ENCODE measurements around the gene NIPAL4.
"Not testable (repeated sequence)": the region's sequence is repeated elsewhere in the genome, so short reads cannot be mapped to it uniquely, and the experiment has no call there.

The NIPAL4 gene

GRCh38 chr5:157459715-157460599 is at the start of gene NIPAL4:
TSS of gene NIPAL4 (plus strand) at chr5:157460213. CDS start at chr5:157460321, 108 bp downstream.
- DNase-seq (ENCODE audit: low read depth in 2 of 2): no peak

- no peak for DNase-seq (ENCODE audit: low read depth in 2 of 2)
Observed at GRCh38 chr5:157415838-157416237, 44.2 kb upstream of the NIPAL4 start.

DNA sequence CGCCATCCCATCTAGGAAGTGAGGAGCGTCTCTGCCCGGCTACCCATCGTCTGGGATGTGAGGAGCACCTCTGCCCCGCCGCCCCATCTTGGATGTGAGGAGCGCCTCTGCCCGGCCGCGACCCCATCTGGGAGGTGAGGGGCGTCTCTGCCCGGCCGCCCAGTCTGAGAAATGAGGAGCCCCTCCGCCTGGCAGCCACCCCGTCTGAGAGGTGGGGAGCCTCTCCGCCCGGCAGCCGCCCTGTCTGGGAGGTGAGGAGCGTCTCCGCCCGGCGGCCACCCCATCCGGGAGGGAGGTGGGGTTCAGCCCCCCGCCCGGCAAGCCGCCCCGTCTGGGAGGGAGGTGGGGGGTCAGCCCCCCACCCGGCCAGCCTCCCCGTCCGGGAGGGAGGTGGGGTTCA is 40.5 kb upstream of the NIPAL4 start:
- not testable (repeated sequence) for DNase-seq (ENCODE audit: low read depth in 2 of 2)

DNA sequence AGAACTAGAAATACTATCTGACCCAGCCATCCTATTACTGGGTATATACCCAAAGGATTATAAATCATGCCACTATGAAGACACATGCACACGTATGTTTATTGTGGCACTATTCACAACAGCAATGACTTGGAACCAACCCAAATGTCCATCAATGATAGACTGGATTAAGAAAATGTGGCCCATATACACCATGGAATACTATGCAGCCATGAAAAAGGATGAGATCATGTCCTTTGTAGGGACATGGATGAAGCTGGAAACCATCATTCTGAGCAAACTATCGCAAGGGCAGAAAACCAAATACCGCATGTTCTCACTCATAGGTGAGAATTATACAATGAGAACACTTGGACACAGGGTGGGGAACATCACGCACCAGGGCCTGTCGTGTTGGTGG is 30.1 kb upstream of the NIPAL4 start:
- DNase-seq (ENCODE audit: low read depth in 2 of 2): not testable (repeated sequence)

DNA sequence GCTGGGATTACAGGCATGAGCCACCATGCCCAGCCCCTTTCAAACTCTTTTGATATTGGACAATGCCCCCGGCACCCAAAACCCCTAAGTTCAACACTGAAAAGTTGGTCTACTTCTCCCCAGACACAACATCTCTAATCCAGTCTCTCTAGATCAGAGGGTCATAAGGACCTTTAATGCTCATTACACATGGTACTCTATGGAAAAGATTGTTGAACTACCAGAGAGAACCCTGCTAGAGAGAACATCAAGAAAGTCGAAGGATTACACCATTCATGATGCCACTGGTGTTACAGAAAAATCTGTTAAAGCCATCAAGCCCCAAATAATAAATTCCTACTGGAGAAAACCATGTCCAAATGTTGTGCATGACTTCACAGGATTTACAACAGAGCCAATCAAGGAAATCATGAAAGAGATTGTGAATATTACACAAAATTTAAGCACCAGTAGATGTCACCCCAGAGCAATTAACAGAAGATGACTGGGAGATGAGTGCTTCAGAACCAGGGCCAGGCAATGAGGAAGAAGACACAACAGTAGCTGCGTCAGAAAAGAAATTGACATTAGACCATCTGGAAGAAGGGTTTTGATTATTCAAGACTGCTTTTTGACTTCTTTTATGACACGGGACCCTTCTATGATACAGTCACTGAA is 28.3 kb upstream of the NIPAL4 start:
- peak in 1 of 2 donors; percentile 4 for DNase-seq (ENCODE audit: low read depth in 2 of 2)

- DNase-seq (ENCODE audit: low read depth in 2 of 2): no peak
Observed at GRCh38 chr5:157434096-157434495, 25.9 kb upstream of the NIPAL4 start.

DNA sequence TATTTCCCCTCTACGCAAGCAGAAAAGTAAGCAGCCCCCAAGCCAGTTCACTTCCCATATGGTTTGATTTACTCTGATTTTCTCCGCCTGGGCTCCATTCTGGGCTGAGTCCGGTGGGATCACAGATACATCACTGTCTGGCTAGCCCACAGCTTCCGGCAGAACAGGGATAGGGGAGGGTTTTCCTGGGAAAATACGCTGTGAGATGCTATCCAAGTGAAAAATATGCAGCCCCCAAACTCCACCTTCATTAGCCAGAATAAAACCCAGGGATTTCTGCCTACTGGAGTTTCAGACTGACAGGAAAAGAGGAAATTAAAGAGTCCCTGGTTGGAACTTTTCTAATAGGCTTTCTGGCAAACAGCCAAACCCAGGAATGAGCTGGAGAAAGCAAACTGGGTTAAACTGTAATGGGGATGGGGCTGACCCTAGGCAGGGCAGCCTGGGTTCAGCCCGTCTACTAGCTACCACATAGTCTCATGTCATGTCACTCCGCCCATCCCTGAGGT is 16.9 kb upstream of the NIPAL4 start:
- no peak for DNase-seq (ENCODE audit: low read depth in 2 of 2)

DNA sequence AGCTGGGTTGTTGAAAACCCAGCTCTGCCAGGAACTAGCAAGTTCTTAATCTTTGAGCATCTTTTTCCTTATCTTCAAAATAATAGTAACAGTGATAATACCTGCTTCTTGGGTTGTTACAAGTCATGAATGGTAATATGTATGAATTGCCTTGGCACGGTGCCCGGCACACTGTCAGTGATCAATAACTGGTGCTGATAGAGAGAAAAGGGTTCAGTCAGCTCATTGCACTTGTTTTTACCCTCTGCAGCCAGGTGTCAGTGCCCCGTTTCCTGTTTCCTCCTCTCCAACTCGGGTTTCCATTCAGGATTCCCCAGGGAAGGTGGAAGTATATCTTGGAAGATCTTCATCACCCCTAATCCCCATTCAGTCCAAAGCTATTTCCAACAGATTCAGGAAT is 15.8 kb upstream of the NIPAL4 start:
- DNase-seq (ENCODE audit: low read depth in 2 of 2): no peak

- DNase-seq (ENCODE audit: low read depth in 2 of 2): no peak
Observed at GRCh38 chr5:157445745-157446411, 14.1 kb upstream of the NIPAL4 start.

DNA sequence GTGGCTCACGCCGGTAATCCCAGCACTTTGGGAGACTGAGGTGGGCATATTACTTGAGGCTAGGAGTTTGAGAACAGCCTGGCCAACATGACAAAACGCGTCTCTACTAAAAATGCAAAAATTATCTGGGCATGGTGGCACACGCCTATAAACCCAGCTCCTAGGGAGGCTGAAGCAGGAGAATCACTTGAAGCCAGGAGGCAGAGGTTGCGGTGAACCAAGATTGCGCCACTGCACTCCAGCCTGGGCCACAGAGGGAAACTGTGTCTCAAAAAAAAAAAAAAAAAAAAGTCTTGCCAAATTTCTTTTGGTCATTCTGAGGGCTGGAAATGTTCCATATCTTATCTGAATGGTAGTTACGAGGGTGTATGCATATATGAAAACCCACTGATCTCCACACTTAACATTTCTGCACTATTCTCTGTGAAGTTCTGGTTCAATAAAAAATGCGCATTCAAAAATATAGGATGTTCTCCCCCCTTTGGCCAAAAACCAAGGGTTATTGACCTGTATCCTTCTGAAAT is 13.5 kb upstream of the NIPAL4 start:
- no peak for DNase-seq (ENCODE audit: low read depth in 2 of 2)

DNA sequence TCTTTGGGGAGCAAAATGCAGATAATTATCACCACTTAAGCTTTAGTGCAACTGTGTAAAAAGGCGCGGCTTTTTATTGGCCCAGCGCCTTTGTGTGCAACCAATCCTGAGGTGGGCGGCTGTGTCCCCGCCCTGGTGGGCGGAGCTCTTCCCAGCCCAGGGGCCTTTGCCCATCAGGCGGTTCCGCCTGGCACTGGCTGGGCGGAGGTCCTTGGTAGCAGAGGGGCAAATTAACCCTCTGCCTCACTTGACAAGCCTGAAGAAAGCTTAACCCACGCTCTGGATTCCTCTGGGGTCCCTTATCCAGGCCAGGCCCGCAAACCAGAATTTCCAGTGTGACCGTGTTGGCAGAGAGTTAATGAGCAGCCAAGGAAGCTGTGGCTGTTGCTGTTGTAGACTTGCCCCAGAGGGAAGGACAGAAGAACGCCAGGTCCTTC is 12.8 kb upstream of the NIPAL4 start:
- DNase-seq (ENCODE audit: low read depth in 2 of 2): no peak

DNA sequence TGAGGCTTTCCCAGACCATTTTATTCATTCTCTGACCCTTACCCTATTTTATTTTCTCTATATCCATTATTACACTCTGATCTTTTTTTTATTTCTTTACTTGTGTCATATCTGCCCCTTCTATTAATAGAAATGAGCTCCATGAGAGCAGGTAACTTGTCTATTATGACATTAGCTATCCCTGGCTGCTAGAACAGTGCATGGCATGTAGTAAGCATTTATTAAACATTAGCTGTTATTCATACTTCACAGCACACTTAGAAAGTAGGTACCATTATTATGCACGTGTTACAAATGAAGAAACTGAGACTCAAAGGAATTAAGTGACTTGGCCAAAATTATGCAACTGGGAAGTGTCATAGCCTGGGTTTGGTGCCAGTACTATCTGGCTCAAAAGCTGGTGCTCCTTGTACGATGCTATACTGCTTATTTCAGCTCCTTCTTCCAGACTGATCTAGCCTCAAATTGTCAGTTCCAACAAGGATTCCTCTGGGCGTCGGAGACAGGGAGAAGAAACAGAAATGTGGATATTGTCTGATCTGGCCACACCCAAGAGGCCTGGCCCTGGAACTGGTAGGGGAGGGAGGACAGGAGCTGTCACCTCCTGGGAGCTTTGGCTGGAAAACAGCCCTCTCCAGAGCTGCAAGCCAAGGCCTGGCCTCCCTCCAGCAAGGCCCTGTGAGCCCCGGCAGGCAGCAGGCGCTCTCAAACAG is 10.8 kb upstream of the NIPAL4 start:
- DNase-seq (ENCODE audit: low read depth in 2 of 2): no peak

- no peak for DNase-seq (ENCODE audit: low read depth in 2 of 2)
Observed at GRCh38 chr5:157450024-157450423, 10.0 kb upstream of the NIPAL4 start.

DNA sequence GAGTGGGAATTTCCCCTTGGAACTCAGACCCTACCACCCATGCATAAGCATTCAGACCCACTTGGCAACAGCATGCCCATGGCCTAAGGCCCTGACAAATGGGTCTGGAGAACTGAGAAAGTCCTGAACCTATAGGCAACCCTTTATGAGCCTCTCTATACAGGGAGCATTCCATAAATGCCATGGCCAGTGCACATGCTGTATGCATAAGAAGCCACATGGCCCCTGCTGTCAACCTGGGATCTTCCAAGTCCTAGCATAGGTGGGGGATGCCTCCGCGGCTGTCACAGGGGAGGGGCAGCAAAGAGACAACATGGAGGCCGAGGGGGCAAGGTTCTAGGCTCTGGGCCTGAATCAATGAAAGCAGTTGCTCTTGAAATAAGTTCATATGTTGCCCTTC is 8.2 kb upstream of the NIPAL4 start:
- no peak for DNase-seq (ENCODE audit: low read depth in 2 of 2)

- no peak for DNase-seq (ENCODE audit: low read depth in 2 of 2)
Observed at GRCh38 chr5:157454273-157454672, 5.7 kb upstream of the NIPAL4 start.

GRCh38 chr5:157455057-157455456 is 5.0 kb upstream of the NIPAL4 start:
- DNase-seq (ENCODE audit: low read depth in 2 of 2): no peak

DNA sequence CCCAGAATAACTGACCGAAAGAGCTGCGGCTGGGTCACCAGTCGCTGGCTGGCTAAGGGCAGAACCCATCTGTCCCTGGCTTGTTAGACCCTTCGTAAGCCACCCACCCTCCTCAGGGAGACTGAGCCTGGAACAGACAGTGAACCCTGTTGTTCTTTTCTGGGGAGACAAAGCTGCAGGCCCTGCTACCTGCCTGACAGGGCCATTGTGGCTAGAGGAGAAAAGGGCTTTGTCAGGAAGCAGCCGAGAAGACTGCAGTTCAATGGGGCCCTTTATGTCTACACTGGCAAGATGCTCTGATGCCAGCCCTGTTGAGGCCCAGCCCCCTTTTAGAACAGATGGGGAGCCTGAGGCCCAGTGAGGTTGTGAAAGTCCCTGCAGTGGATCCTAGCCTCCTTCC is 3.7 kb upstream of the NIPAL4 start:
- DNase-seq (ENCODE audit: low read depth in 2 of 2): no peak

GRCh38 chr5:157457391-157457790 is 2.6 kb upstream of the NIPAL4 start:
- DNase-seq (ENCODE audit: low read depth in 2 of 2): no peak

GRCh38 chr5:157458835-157459234 is 1.2 kb upstream of the NIPAL4 start:
- no peak for DNase-seq (ENCODE audit: low read depth in 2 of 2)

DNA sequence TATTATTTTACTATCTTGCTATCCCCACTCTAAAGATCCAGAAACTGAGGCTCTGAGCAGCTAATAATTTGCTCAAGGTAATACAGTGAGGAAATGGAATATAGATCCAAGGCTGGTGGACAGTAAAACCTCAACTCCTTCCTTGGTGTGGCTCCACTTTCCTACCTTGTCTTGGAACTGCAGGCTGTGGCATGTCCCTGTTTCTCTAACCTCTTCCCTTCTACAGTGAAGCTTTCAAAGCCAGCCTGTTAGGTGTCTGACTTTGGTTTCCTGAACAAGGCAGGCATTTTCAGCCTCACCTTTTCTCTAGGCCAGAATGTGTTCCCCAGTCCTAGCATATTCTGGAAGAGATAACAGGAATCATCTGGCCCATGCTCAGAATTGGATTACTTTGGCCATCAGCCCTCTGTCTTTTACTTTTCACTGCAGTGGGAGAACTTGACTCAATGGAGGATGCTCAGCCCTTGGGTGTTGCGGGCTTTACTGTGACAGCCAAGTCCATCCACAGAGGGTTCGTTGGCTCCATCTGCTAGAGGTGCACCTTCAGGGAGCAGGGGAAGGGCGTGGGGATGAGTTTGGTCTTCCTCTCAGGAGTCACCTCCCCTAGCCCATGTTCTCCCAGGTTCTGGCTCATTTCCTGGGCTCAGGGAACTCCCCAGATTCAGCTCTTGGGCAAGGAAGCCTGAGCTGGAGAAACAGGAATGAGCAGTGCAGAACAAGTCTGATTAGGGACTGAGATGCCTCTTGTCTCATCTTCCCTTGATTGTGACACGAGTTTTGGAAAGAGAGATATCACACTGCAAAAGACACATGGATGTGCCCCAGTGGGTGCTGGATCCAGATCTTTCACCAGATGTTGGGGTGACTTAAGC is 1.1 kb downstream of the NIPAL4 start:
- DNase-seq (ENCODE audit: low read depth in 2 of 2): no peak
